GM12874 (cell line): Measurements from ENCODE around the gene MATCAP1.

ENCODE experiments used
- TF ChIP-seq, protein P1 (sequence below): IDR thresholded peaks from 2 replicates; pipeline ENCODE4 v1.5.1; 2011; ENCODE audit warnings: low read depth, mild to moderate bottlenecking, control low read depth, low read length, moderate library complexity; ENCODE audit not compliant: insufficient read depth

The MATCAP1 gene

DNA sequence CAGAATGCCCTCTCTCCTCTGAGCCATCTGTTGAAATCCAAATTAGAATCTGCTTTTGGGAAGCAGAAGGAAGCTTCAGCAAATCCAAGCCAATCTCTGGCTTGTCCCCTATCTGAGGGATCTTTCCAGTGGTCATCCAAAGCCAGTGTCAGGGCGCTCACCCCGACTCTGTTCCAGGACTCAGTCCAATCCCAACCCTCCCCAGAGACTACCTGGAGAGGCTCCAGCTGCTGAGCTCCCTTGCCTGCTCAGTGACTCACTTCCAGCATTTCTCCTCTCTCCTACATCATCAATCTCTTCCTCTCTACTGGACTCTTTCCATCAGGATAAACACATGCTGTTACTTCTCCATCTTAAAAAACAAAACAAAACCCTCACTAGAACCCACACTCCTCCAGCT, 2.4 kb downstream of the MATCAP1 start:
- TF ChIP-seq, protein P1, sequence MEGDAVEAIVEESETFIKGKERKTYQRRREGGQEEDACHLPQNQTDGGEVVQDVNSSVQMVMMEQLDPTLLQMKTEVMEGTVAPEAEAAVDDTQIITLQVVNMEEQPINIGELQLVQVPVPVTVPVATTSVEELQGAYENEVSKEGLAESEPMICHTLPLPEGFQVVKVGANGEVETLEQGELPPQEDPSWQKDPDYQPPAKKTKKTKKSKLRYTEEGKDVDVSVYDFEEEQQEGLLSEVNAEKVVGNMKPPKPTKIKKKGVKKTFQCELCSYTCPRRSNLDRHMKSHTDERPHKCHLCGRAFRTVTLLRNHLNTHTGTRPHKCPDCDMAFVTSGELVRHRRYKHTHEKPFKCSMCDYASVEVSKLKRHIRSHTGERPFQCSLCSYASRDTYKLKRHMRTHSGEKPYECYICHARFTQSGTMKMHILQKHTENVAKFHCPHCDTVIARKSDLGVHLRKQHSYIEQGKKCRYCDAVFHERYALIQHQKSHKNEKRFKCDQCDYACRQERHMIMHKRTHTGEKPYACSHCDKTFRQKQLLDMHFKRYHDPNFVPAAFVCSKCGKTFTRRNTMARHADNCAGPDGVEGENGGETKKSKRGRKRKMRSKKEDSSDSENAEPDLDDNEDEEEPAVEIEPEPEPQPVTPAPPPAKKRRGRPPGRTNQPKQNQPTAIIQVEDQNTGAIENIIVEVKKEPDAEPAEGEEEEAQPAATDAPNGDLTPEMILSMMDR = no peak

DNA sequence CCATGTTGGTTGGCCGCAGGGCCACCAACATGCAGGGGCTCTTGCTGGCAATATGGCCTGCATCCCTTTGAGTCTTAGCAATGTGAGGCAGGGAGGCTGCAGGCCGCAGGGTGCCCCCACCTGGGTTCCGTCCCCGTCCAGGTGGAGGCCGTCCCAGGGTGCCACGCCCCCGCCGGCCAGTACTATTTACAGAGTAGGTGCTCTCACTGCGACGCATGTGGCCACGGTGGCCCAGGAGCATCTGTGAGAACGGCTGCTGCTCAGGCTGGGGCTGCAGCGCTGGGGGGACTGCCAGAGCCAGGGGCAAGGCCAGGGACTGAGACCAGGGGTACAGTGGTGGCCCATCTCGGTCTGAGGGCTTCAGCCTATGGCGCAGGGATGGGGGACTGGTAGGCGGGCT, 3.6 kb downstream of the MATCAP1 start:
- TF ChIP-seq, protein P1 = no peak

DNA sequence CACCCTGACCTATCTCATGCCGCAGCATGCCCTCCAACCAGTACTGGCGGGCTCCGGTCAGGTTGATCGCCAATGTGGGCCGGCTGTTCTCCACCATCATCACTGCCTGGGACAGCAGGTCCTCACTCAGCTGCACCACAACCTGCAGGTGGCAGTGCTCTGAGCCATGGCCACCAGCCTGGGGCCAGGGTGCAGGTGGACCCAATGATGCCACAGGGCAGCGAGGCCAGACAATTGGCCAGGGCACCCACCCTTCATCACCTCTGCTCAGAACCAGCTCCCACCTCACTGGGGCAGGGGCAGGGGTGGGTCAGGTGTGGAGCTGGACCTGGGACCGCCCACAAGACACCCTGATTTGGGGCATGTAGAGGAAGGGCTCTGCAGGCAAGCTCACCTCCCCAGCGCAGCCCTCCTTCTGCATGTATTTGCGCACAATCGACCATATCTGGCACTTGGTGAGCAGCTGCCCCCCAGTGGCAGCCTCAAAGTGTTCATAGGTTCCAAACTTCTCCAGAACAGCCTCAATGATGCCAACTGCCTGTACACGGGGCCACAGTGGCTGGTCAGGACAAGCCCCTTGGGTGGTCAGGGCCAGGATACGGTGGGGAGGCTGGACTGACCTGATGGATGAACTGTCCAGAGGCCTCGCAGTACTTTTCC, 4.2 kb downstream of the MATCAP1 start:
- TF ChIP-seq, protein P1 = peak; percentile 32

DNA sequence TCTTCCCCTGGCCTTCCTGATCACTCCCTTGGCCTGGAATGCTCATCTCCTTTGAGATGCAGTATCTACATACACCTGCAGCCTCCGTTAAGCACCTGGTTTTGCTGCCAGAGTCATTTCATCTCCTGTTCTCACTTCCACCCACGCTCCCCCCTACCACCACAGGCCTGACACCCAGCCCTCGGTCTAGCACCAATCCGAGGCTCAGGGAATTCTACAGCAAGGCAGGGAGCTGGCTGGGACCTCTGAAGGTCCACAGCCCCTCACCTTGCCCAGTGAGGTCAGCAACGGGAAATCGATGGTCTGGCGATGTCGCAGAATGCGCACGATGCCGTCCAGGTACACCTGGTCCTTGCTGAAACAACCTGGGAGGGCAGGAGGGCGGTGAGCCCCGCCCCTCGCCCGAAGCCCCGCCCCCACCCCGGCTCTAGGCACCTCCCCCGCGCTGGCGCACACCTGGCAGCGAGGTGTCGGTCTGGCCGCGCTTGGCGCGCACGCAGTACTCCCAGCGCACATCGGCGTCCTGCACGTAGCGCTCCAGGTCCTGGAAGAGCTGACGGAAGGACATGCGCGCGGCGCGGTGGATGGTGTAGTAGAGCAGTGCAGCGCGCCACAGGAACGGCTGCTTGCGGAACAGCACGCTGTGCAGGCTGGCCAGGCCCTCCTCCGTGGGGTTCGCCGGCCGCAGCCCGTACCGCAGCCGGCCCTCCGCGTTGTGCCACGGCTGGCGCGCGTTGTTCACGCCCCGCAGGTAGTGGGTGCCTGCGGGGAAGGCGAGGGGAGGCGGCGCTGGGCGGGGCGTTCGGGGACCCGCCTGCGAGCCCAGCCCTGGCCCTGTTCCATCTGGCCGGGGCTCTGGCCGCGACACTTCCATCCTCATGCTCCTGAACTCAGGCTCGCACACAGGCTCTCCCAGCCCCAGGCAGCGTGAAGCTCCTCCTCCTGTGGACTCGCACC, 5.7 kb downstream of the MATCAP1 start:
- TF ChIP-seq, protein P1 = no peak

DNA sequence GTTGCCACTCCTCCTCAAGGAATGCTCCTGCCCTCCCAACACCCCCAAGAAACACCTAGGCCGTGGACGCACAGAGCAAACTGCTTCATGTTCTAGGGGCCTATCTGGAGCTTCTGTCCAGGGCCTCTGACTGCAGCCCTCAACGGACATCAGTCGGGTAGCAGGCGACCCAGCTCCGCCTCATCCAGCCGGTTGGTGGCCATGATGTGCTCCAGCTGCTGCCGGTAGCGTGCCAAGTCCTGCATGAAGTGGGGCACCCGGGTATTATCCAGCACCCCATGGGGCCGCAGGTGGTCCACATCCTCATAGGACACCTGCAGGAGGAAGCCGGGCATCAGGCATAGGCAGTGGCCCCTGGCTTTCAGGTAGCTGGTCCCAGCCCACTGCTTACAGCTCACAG, 7.1 kb downstream of the MATCAP1 start:
- TF ChIP-seq, protein P1 = no peak

DNA sequence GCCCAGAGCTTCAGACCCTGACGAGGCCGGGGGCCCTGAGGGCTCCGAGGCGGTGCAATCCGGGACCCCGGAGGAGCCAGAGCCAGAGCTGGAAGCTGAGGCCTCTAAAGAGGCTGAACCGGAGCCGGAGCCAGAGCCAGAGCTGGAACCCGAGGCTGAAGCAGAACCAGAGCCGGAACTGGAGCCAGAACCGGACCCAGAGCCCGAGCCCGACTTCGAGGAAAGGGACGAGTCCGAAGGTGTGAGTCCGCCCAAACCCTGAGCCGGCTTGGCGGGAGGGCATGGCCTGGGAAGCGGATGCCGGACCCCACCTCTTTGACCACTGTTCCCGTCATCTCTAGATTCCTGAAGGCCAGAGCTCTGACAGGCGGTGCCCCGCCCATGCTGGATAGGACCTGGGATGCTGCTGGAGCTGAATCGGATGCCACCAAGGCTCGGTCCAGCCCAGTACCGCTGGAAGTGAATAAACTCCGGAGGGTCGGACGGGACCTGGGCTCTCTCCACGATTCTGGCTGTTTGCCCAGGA, 9.0 kb downstream of the MATCAP1 start:
- TF ChIP-seq, protein P1 = no peak
